ENCODE measurements around the gene ROBO2. TPM values are rescaled to one million over a fixed set of nuclear protein-coding genes. Genes with fewer than 3 reads are reported as not detected.

ROBO2 gene
- total and polyA plus RNA-seq, 2 experiments from 2014 or later: 1.5 to 7.8 TPM

GRCh38 chr3:77414881-77415280 lies 375.0 kb downstream of the ROBO2 start:
- H3K36me3 ChIP-seq (ENCODE audit: insufficient read depth): no peaks in the 10 kb centered on the region
- H3K4me2 ChIP-seq: no peak overlapping the region
- Mint-ChIP-seq H3K4me1 (peaks cover 7% of the 10 kb centered on the region), H3K36me3 (ENCODE audit: low read depth) (peaks cover 12% of the 10 kb centered on the region), H3K9me3 (peaks cover 15% of the 10 kb centered on the region; the same call in 2 of the 3 replicates), H3K27me3 (ENCODE audit: insufficient read depth, low read depth, poor library complexity) (no peaks in the 10 kb centered on the region), H3K27ac (no peak overlapping the region), H3K4me3 (no peak overlapping the region)
- DNase-seq (ENCODE audit: low spot score): no peak
- TF ChIP-seq STAT1 (IDR thresholded peaks at IDR 0.05; ENCODE audit: unreplicated experiment) (no peak), NANOG (IDR thresholded peaks at IDR 0.05; ENCODE audit: borderline replicate concordance) (no peak), CTCF (conservative IDR thresholded peaks at IDR 0.05; ENCODE audit: low read depth in 2 of 2) (no peak)
- H3K27ac ChIP-seq (ENCODE audit: low read depth): no peak overlapping the region
- H3F3A ChIP-seq (replicated peaks; ENCODE audit: low read depth): no peaks in the 10 kb centered on the region
- H3K27me3 ChIP-seq (ENCODE audit: insufficient read depth): no peaks in the 10 kb centered on the region
- no peak overlapping the region for H2AFZ ChIP-seq
- peaks cover 19% of the 10 kb centered on the region for H3K4me1 ChIP-seq (ENCODE audit: insufficient read depth)
- H3K4me3 ChIP-seq: no peak overlapping the region
- no peaks in the 10 kb centered on the region for H3K79me2 ChIP-seq (replicated peaks; ENCODE audit: insufficient read depth)
- H4K20me1 ChIP-seq (replicated peaks; ENCODE audit: insufficient read depth): no peaks in the 10 kb centered on the region
- no peak for ATAC-seq
- 0 out of 2 replicates have a peak, but pooled peaks cover 6% of the 10 kb centered on the region for H3K9me2 ChIP-seq (ENCODE audit: insufficient read depth)

- no peak overlapping the region for H3K27ac Mint-ChIP-seq
- no peaks in the 10 kb centered on the region for H3K27me3 ChIP-seq (ENCODE audit: insufficient read depth)
- H3K4me3 Mint-ChIP-seq: no peak overlapping the region
- peaks cover 7% of the 10 kb centered on the region for H3K4me1 Mint-ChIP-seq
- no peak overlapping the region for H3K4me3 ChIP-seq
- no peaks in the 10 kb centered on the region for H3K27me3 Mint-ChIP-seq (ENCODE audit: insufficient read depth, low read depth, poor library complexity)
- peaks cover 7% of the 10 kb centered on the region; the same call in 2 of the 3 replicates for H3K36me3 Mint-ChIP-seq (ENCODE audit: low read depth)
- H3K36me3 ChIP-seq (ENCODE audit: insufficient read depth): no peaks in the 10 kb centered on the region
- H3F3A ChIP-seq (replicated peaks; ENCODE audit: low read depth): no peaks in the 10 kb centered on the region
- no peak overlapping the region for H3K4me2 ChIP-seq
- no peak for ATAC-seq
- peaks cover 21% of the 10 kb centered on the region for H3K4me1 ChIP-seq (ENCODE audit: insufficient read depth)
- no peaks in the 10 kb centered on the region for H4K20me1 ChIP-seq (replicated peaks; ENCODE audit: insufficient read depth)
- H3K9me3 Mint-ChIP-seq: peaks cover 10% of the 10 kb centered on the region; the same call in 2 of the 3 replicates
- H3K27ac ChIP-seq (ENCODE audit: low read depth): no peak overlapping the region
- TF ChIP-seq EZH2 (IDR thresholded peaks at IDR 0.05; ENCODE audit: low read depth, unreplicated experiment): no peak
- no peak for TF ChIP-seq REST (IDR thresholded peaks at IDR 0.05; ENCODE audit: unreplicated experiment)
- no peak for TF ChIP-seq ZNF462 (CRISPR knock-in tag; IDR thresholded peaks at IDR 0.05)
- TF ChIP-seq ETS1 (IDR thresholded peaks at IDR 0.05): no peak
- TF ChIP-seq POLR2AphosphoS5 (IDR thresholded peaks at IDR 0.05; ENCODE audit: low read depth): no peak
- TF ChIP-seq CREB1 (CRISPR knock-in tag; IDR thresholded peaks at IDR 0.05; ENCODE audit: low read depth): no peak
- no peak for TF ChIP-seq NANOG (IDR thresholded peaks at IDR 0.05; ENCODE audit: borderline replicate concordance)
- H3K79me2 ChIP-seq (replicated peaks; ENCODE audit: insufficient read depth): no peaks in the 10 kb centered on the region
- no peaks in the 10 kb centered on the region for H3K9me2 ChIP-seq (ENCODE audit: insufficient read depth)
- DNase-seq (ENCODE audit: low spot score): no peak
- no peak overlapping the region for H2AFZ ChIP-seq
Measured at GRCh38 chr3:77420336-77420735, 380.4 kb downstream of the ROBO2 start.
